Measurements from ENCODE around the gene SFMBT2. TPM values are rescaled to one million over a fixed set of nuclear protein-coding genes. Genes with fewer than 3 reads are reported as not detected.

SFMBT2 gene
- total RNA-seq, 2 experiments from 2014 or later = 7.9 to 8.3 TPM

DNA sequence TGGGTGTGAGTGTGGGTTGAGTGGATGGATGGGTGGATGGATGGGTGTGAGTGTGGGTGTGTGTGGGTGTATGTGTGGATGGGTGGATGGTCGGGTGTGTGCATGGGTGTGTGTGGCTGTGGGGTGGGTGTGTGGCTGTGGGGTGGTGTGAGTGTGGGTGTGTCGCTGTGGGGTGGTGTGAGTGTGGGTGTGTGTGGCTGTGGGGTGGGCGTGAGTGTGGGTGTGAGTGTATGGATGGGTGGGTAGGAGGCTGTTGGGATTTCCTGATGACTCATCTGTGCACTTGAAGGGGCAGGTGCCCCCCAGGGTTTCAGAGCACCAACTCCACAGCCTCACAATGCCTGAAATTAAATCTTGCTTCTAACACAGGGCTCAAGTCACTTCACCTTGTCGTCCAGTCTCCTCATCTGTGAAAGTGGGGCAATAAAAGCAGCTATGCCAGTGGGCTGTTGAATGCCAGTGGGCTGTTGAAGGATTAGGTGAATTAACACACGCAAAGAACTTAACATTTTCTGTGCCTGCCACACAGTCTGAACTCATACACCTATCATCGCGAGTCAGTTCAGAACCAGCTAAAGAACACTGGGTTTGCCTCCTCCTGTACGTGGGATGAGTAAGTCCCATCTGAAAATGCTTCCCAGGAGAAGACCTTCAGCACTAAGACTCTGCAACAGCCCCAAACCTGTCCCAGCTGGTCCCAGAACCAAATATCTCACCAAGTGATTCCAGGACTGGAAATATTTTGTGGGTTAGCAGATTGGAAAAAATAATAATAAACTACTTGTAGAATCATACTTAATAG lies 32.0 kb downstream of the SFMBT2 start:
- H3K79me2 ChIP-seq (ENCODE audit: insufficient read depth, low read depth, low read length) = no peaks in the 10 kb centered on the region
- DNase-seq (ENCODE audit: low spot score) = no peak
- H3K4me2 ChIP-seq (ENCODE audit: low read length) = no peak overlapping the region
- BruUV-seq (replicated peaks) = no TSS peak
- TF ChIP-seq, protein P1, sequence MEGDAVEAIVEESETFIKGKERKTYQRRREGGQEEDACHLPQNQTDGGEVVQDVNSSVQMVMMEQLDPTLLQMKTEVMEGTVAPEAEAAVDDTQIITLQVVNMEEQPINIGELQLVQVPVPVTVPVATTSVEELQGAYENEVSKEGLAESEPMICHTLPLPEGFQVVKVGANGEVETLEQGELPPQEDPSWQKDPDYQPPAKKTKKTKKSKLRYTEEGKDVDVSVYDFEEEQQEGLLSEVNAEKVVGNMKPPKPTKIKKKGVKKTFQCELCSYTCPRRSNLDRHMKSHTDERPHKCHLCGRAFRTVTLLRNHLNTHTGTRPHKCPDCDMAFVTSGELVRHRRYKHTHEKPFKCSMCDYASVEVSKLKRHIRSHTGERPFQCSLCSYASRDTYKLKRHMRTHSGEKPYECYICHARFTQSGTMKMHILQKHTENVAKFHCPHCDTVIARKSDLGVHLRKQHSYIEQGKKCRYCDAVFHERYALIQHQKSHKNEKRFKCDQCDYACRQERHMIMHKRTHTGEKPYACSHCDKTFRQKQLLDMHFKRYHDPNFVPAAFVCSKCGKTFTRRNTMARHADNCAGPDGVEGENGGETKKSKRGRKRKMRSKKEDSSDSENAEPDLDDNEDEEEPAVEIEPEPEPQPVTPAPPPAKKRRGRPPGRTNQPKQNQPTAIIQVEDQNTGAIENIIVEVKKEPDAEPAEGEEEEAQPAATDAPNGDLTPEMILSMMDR (conservative IDR thresholded peaks at IDR 0.05; ENCODE audit: low read length) = no peak
- no peak for TF ChIP-seq EZH2phosphoT487 (IDR thresholded peaks at IDR 0.05; ENCODE audit: borderline replicate concordance, low read depth, low read length)
- intact Hi-C loops (cut with micrococcal nuclease; ENCODE audit: unreplicated experiment) = no loop called here
- H3K36me3 ChIP-seq (ENCODE audit: insufficient read depth, low read length) = peaks cover 53% of the 10 kb centered on the region
- H3K27ac ChIP-seq (ENCODE audit: low read depth, low read length, poor library complexity, severe bottlenecking) = no peak overlapping the region
- ChIA-PET CTCF (ENCODE audit: unreplicated experiment) (no interaction called here), POLR2A (no interaction called here)
- H3K9me2 ChIP-seq (ENCODE audit: insufficient read depth, low read length) = no peaks in the 10 kb centered on the region
- H3K4me1 ChIP-seq (ENCODE audit: insufficient read depth, low read length, poor library complexity, severe bottlenecking) = no peaks in the 10 kb centered on the region
- no peak overlapping the region for H2AFZ ChIP-seq (ENCODE audit: low read length)
- 0 out of 2 replicates have a peak, but pooled peaks cover 4% of the 10 kb centered on the region for H3K9me3 ChIP-seq (ENCODE audit: low read length)
- no peaks in the 10 kb centered on the region for H4K20me1 ChIP-seq (ENCODE audit: insufficient read depth, low read length)
- no peak overlapping the region for H3K4me3 ChIP-seq (ENCODE audit: low read depth, low read length, poor library complexity, severe bottlenecking)

DNA sequence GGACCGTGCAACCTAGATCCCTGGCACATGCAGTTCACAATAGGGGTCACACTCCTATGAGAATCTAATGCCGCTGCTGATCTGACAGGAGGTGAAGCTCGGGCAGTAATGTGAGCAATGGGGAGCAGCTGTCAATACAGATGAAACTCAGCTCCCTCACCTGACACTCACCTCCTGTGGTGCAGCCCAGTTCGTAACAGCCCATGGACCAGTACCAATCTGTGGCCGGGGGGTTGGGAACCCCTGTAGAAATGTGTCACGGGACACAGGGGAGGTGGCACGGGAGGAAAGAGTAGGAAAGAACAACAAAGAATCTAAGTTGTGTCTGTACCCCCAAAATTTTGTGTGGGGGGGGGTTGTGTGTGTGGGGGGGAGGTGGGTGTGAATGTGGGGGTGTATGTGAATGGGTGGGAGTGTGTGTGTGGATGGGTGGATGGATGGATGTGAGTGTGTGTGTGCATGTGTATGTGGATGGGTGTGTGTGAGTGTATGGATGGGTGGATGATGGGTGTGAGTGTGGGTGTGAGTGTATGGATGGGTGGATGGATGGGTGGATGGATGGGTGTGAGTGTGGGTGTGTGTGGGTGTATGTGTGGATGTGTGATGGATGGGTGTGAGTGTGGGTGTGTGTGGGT lies 33.1 kb downstream of the SFMBT2 start:
- H3K79me2 ChIP-seq (ENCODE audit: insufficient read depth, low read depth, low read length) = no peaks in the 10 kb centered on the region
- peaks cover 13% of the 10 kb centered on the region; the same call in 1 of the 2 replicates for H3K9me3 ChIP-seq (ENCODE audit: low read length)
- H3K4me2 ChIP-seq (ENCODE audit: low read length) = no peak overlapping the region
- no peaks in the 10 kb centered on the region for H4K20me1 ChIP-seq (ENCODE audit: insufficient read depth, low read length)
- intact Hi-C loops (cut with micrococcal nuclease; ENCODE audit: unreplicated experiment) = no loop called here
- H3K4me1 ChIP-seq (ENCODE audit: insufficient read depth, low read length, poor library complexity, severe bottlenecking) = no peaks in the 10 kb centered on the region
- ChIA-PET POLR2A (no interaction called here), CTCF (ENCODE audit: unreplicated experiment) (no interaction called here)
- no peak for DNase-seq (ENCODE audit: low spot score)
- no peak overlapping the region for H2AFZ ChIP-seq (ENCODE audit: low read length)
- peaks cover 64% of the 10 kb centered on the region for H3K36me3 ChIP-seq (ENCODE audit: insufficient read depth, low read length)
- no peak for TF ChIP-seq EZH2phosphoT487 (IDR thresholded peaks at IDR 0.05; ENCODE audit: borderline replicate concordance, low read depth, low read length)
- TF ChIP-seq, protein P1 (conservative IDR thresholded peaks at IDR 0.05; ENCODE audit: low read length) = no peak
- no peaks in the 10 kb centered on the region for H3K9me2 ChIP-seq (ENCODE audit: insufficient read depth, low read length)
- no peak overlapping the region for H3K27ac ChIP-seq (ENCODE audit: low read depth, low read length, poor library complexity, severe bottlenecking)
- no peak overlapping the region for H3K4me3 ChIP-seq (ENCODE audit: low read depth, low read length, poor library complexity, severe bottlenecking)
- BruUV-seq (replicated peaks) = no TSS peak

DNA sequence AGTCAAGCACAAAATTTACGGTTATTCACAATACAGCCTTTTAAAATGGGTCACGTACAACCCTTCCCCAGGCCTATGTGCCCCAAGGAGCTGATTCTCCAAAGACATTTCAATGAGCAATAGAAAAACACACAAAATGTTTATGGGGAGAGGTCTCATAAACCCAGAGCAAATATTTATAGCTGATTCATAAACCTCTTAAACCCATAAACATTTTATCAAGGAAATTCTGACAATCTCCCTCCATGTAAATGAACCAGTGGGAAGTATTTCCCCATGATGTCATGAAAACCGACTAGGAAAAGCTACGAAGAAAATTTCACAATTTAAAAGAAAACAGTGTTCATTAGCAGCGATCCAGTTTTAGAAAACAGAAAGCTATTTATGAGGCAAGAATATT lies 36.0 kb downstream of the SFMBT2 start:
- Histone ChIP-seq H4K20me1 (ENCODE audit: insufficient read depth, low read length) (no peaks in the 10 kb centered on the region), H3K36me3 (ENCODE audit: insufficient read depth, low read length) (peaks cover 68% of the 10 kb centered on the region), H3K4me1 (ENCODE audit: insufficient read depth, low read length, poor library complexity, severe bottlenecking) (no peaks in the 10 kb centered on the region), H3K9me3 (ENCODE audit: low read length) (peaks cover 13% of the 10 kb centered on the region; the same call in 1 of the 2 replicates), H3K4me3 (ENCODE audit: low read depth, low read length, poor library complexity, severe bottlenecking) (no peak overlapping the region), H3K79me2 (ENCODE audit: insufficient read depth, low read depth, low read length) (no peaks in the 10 kb centered on the region), H3K4me2 (ENCODE audit: low read length) (no peak overlapping the region), H3K27ac (ENCODE audit: low read depth, low read length, poor library complexity, severe bottlenecking) (no peak overlapping the region), H2AFZ (ENCODE audit: low read length) (no peak overlapping the region), H3K9me2 (ENCODE audit: insufficient read depth, low read length) (no peaks in the 10 kb centered on the region)
- BruUV-seq (replicated peaks) = no TSS peak
- POLR2A ChIA-PET = interaction anchor here (1.0 kb wide), 1 partner anchor 12 kb away, joined by 3 read pairs; no protein-coding TSS in a partner anchor
- DNase-seq (ENCODE audit: low spot score) = no peak
- CTCF ChIA-PET (ENCODE audit: unreplicated experiment) = no interaction called here
- no peak for TF ChIP-seq EZH2phosphoT487 (IDR thresholded peaks at IDR 0.05; ENCODE audit: borderline replicate concordance, low read depth, low read length)
- TF ChIP-seq, protein P1 (conservative IDR thresholded peaks at IDR 0.05; ENCODE audit: low read length) = no peak
- intact Hi-C loops (cut with micrococcal nuclease; ENCODE audit: unreplicated experiment) = no loop called here

All from OCI-LY7 (cell line).